ENCODE measurements around the gene KRTAP12-1. TPM values are rescaled to one million over a fixed set of nuclear protein-coding genes. Genes with fewer than 3 reads are reported as not detected.

KRTAP12-1 gene
- total and polyA plus RNA-seq, 2 of the 8 experiments (the other 6 are each of a cell fraction or from before 2014, with no cell fraction given): 0.50 to 0.73 TPM

DNA sequence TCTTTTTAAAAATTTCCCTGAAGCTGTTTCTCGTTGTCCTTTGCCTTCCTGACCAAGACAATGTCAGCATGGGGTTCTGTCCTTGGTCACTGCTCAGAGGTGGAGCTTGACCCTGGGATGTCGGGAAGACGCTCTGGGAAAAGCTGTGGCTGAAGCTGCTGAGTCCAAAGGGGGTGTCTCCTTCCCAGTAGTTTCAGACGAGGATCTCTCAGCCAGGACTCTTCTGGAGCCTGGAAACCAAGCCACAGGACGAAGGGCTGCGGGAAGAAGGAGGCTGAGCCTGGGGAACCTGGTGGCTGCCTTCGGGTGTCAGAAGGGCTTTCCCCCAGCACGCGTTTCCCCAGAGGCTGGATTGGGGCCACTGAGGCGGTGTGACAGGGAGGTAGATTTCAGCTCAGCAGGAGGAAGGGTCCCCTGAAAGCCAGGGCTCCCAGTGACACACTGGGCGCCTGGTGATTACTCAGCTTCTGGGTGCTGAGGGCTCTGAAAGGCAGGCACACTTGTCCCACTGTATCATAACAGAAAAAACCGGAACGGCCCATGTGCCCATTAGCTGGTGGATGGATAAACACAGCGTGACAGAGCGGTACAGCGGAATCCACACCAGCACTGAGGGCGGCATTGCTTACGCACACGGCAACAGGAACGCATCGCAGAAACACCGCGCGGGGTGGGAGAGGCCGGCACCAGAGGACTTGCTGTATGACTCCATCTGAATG, 5.0 kb upstream of the KRTAP12-1 start (continued):
- TF ChIP-seq, protein P1, sequence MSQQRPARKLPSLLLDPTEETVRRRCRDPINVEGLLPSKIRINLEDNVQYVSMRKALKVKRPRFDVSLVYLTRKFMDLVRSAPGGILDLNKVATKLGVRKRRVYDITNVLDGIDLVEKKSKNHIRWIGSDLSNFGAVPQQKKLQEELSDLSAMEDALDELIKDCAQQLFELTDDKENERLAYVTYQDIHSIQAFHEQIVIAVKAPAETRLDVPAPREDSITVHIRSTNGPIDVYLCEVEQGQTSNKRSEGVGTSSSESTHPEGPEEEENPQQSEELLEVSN (IDR thresholded peaks at IDR 0.05): no peak
- TF ChIP-seq ZNF274 (IDR thresholded peaks at IDR 0.05; ENCODE audit: borderline replicate concordance, extremely low read depth, low read length): no peak

Measured in H1 (cell line).